Coronary artery (tissue), 2 donors: ENCODE measurements around the gene B4GALT2.

ENCODE experiments used
- DNase-seq: peaks from one replicate; pipeline ENCODE4 v3.0.0-alpha.2; 2017; ENCODE audit warnings: low spot score
- H3K27ac ChIP-seq, 2 donors: fragments of 200-600 bp; sonication (generic); one replicate each; pipeline ENCODE4 v1.5.1; 2016 to 2019
- H3K4me3 ChIP-seq: fragments of 200-600 bp; sonication (generic); 2 replicates; pipeline ENCODE4 v1.5.1; 2016; ENCODE audit warnings: mild to moderate bottlenecking, moderate library complexity
- CTCF ChIP-seq: fragments of 200-600 bp; sonication (generic); IDR thresholded peaks from one replicate; pipeline ENCODE4 v1.5.1; 2019; ENCODE audit warnings: antibody characterized with exemption

The B4GALT2 gene

GRCh38 chr1:44025816-44026215 lies 46.8 kb downstream of the B4GALT2 start:
- Histone ChIP-seq H3K4me3 (no peak overlapping the region), H3K27ac (no peak overlapping the region)
- no peak for DNase-seq

GRCh38 chr1:44027320-44027719 lies 48.3 kb downstream of the B4GALT2 start:
- no peak for DNase-seq
- no peak for TF ChIP-seq CTCF
- no peak overlapping the region for H3K4me3 ChIP-seq
- no peak overlapping the region for H3K27ac ChIP-seq

More at GRCh38 chr1:44025816-44026215, 46.8 kb downstream of the B4GALT2 start:
- TF ChIP-seq CTCF: no peak

GRCh38 chr1:44029260-44029910 lies 50.4 kb downstream of the B4GALT2 start:
- Histone ChIP-seq H3K27ac (peak overlapping the region; percentile 86 to 93), H3K4me3 (peak overlapping the region; percentile 86)
- DNase-seq: no peak
- TF ChIP-seq CTCF: no peak

- H3K4me3 ChIP-seq: peak overlapping the region; percentile 86
- DNase-seq: peak; percentile 93
- TF ChIP-seq CTCF: no peak
- H3K27ac ChIP-seq: peak overlapping the region; percentile 86 to 93
These were observed 51.0 kb downstream of the B4GALT2 start for GRCh38 chr1:44029911-44030604.

GRCh38 chr1:44030605-44031251 lies 51.7 kb downstream of the B4GALT2 start:
- no peak for TF ChIP-seq CTCF
- peak overlapping the region; percentile 86 to 93 for H3K27ac ChIP-seq
- peak; percentile 85 for DNase-seq
- H3K4me3 ChIP-seq: peak overlapping the region; percentile 86

- H3K4me3 ChIP-seq: peak within 1 kb of the TSS; percentile 86
- no peak for TF ChIP-seq CTCF
- H3K27ac ChIP-seq: peak within 1 kb of the TSS; percentile 86 to 93
- peak; percentile 81 for DNase-seq
These were observed 52.5 kb downstream of the B4GALT2 start, which contains the start of gene SLC6A9 for GRCh38 chr1:44031252-44032169. Gene SLC6A9 (minus strand): TSS chr1:44031462. CDS start chr1:44024277, 7,185 bp downstream.
